OCI-LY7 (cell line): ENCODE data around the gene TXK. TPM values are rescaled to one million over a fixed set of nuclear protein-coding genes. Genes with fewer than 3 reads are reported as not detected.

ENCODE experiments used
- BruUV-seq: library from RNA; stranded (reverse); fragments of 400-500 nt; replicated peaks from 2 replicates; lab custom pipeline; 2021; lab: Mats Ljungman, UMichigan
- CTCF ChIA-PET: fragments of 300-600 bp; sonication (Branson Sonifier 250); formaldehyde crosslinking; loops from one replicate; lab custom pipeline; 2022; ENCODE audit warnings: antibody characterized with exemption; ENCODE audit not compliant: unreplicated experiment; lab: Charles Lee
- POLR2A ChIA-PET: fragments of 300-600 bp; sonication (Branson Sonifier 250); formaldehyde crosslinking; loops from one replicate; lab custom pipeline; 2022; ENCODE audit warnings: antibody characterized with exemption; lab: Charles Lee
- DNase-seq: peaks from one replicate; pipeline ENCODE4 v3.0.0-alpha.2; 2015; ENCODE audit warnings: low spot score
- H2AFZ ChIP-seq: fragments of 200-600 bp; sonication (generic), shearing (Covaris generic); 2 replicates; pipeline ENCODE4 v1.6.1; 2014; ENCODE audit warnings: mild to moderate bottlenecking, antibody characterized with exemption, low read length, moderate library complexity
- H3K27ac ChIP-seq: fragments of 200-600 bp; sonication (generic); 2 replicates; pipeline ENCODE4 v1.5.1; 2014; ENCODE audit warnings: mixed run types, low read depth, mild to moderate bottlenecking, moderate library complexity, low read length, inconsistent platforms; ENCODE audit not compliant: poor library complexity, severe bottlenecking
- H3K36me3 ChIP-seq: fragments of 200-600 bp; sonication (generic); 2 replicates; pipeline ENCODE4 v1.6.1; 2014; ENCODE audit warnings: mild to moderate bottlenecking, antibody characterized with exemption, low read length, moderate library complexity, mixed read lengths; ENCODE audit not compliant: insufficient read depth
- H3K4me1 ChIP-seq: fragments of 200-600 bp; sonication (generic); 2 replicates; pipeline ENCODE4 v1.5.1; 2014; ENCODE audit warnings: mild to moderate bottlenecking, low read length; ENCODE audit not compliant: insufficient read depth, poor library complexity, severe bottlenecking
- H3K4me2 ChIP-seq: fragments of 200-600 bp; sonication (generic); 2 replicates; pipeline ENCODE4 v1.6.1; 2014; ENCODE audit warnings: mild to moderate bottlenecking, low read length
- H3K4me3 ChIP-seq: fragments of 200-600 bp; sonication (generic); 2 replicates; pipeline ENCODE4 v1.5.1; 2014; ENCODE audit warnings: mild to moderate bottlenecking, low read depth, low read length; ENCODE audit not compliant: poor library complexity, severe bottlenecking
- H3K79me2 ChIP-seq: fragments of 200-600 bp; sonication (generic); 2 replicates; pipeline ENCODE4 v1.6.1; 2016; ENCODE audit warnings: low read depth, mild to moderate bottlenecking, low read length, moderate library complexity, mixed read lengths; ENCODE audit not compliant: insufficient read depth
- H3K9me2 ChIP-seq: fragments of 200-600 bp; sonication (generic); 2 replicates; pipeline ENCODE4 v1.6.1; 2016; ENCODE audit warnings: mild to moderate bottlenecking, low read length, mixed read lengths; ENCODE audit not compliant: insufficient read depth
- H3K9me3 ChIP-seq: fragments of 200-600 bp; sonication (generic); 2 replicates; pipeline ENCODE4 v1.6.1; 2014; ENCODE audit warnings: mild to moderate bottlenecking, mixed run types, low read length, mixed read lengths
- H4K20me1 ChIP-seq: fragments of 200-600 bp; sonication (generic); 2 replicates; pipeline ENCODE4 v1.6.1; 2014; ENCODE audit warnings: mild to moderate bottlenecking, antibody characterized with exemption, low read length, moderate library complexity, mixed read lengths; ENCODE audit not compliant: insufficient read depth
- EZH2phosphoT487 ChIP-seq: fragments of 200-600 bp; sonication (generic); IDR thresholded peaks from 2 replicates; pipeline ENCODE4 v1.6.1; 2018; ENCODE audit warnings: low read depth, borderline replicate concordance, mild to moderate bottlenecking, mixed run types, antibody characterized with exemption, low read length, moderate library complexity, mixed read lengths
- intact Hi-C: fragments of 100-400 bp; cut with micrococcal nuclease; formaldehyde crosslinking; loops from one replicate; pipeline ENCODE4 v1.10.0; 2022; ENCODE audit not compliant: unreplicated experiment
- total RNA-seq, 2 experiments: library from RNA; depleted of rRNA in 1 of 2; stranded (reverse); fragments of >200 nt in 1 of 2; shearing (Covaris generic) in 1 of 2; gene quantifications; 2 replicates each; pipeline ENCODE4 v1.2.3, GENCODE V29; 2014 to 2022
- TF ChIP-seq, protein P1 (sequence below): fragments of 200-600 bp; sonication (generic); conservative IDR thresholded peaks from 2 replicates; pipeline ENCODE4 v1.5.1; 2014; ENCODE audit warnings: mild to moderate bottlenecking, antibody characterized with exemption, low read length, moderate library complexity, mixed read lengths

The TXK gene
- total RNA-seq, 2 experiments from 2014 or later = 0.11 TPM; not detected in 1

DNA sequence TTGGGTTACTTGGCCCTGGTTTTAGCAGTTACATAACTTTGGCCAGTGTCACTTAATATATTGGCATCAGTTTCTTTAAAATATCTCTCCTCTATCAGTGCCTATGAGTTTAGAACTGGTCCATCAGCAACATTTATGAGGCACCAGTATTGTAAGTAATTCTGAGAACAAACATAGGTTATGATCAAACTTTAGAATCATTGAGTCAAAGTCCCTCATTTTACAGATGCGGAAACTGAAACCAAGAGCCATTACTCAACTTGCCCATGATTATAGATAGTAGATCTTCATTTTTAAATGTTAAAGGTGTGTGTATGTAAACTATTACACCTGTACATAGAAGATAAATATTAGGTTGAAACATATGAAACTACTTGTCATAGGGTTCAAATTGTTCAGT is 113.0 kb downstream of the TXK start:
- H4K20me1 ChIP-seq = no peaks in the 10 kb centered on the region
- POLR2A ChIA-PET = interaction anchor here (1.0 kb wide), 1 partner anchor 22 kb away, joined by 3 read pairs; no protein-coding TSS in a partner anchor
- CTCF ChIA-PET = interaction anchor here (1.2 kb wide), 1 partner anchor 12 kb away, joined by 3 read pairs; no protein-coding TSS in a partner anchor

DNA sequence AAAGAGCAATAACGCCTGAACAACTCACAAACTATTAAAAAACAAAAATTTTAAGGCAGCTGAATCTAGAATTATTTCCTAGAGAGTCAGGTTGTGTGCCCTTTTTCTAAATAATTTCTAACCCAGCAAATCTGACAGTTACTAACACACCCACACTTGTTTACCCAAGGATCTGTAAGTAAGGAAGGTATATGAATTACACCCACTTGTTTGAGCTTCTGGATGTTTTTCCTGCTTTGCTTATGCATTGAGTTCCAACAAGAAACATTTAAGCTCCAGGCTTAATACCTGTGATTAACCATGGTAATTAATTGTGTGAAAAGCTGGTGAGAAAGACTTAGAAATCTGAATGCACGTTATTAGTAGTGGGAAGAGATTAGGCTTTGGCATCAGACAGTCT is 115.9 kb downstream of the TXK start:
- Histone ChIP-seq H3K27ac (no peak overlapping the region), H3K4me2 (no peak overlapping the region)
- intact Hi-C loops = loop anchor here (5.0 kb wide), 2 partner anchors 91 to 254 kb away; no protein-coding TSS in a partner anchor

More for the DNA sequence above, 113.0 kb downstream of the TXK start:
- no peaks in the 10 kb centered on the region for H3K79me2 ChIP-seq
- no peaks in the 10 kb centered on the region for H3K9me2 ChIP-seq
- H3K4me1 ChIP-seq = peaks cover 5% of the 10 kb centered on the region
- no peak for DNase-seq
- H3K36me3 ChIP-seq = no peaks in the 10 kb centered on the region
- H3K27ac ChIP-seq = no peak overlapping the region
- H3K9me3 ChIP-seq = no peaks in the 10 kb centered on the region
- no TSS peak for BruUV-seq
- TF ChIP-seq, protein P1, sequence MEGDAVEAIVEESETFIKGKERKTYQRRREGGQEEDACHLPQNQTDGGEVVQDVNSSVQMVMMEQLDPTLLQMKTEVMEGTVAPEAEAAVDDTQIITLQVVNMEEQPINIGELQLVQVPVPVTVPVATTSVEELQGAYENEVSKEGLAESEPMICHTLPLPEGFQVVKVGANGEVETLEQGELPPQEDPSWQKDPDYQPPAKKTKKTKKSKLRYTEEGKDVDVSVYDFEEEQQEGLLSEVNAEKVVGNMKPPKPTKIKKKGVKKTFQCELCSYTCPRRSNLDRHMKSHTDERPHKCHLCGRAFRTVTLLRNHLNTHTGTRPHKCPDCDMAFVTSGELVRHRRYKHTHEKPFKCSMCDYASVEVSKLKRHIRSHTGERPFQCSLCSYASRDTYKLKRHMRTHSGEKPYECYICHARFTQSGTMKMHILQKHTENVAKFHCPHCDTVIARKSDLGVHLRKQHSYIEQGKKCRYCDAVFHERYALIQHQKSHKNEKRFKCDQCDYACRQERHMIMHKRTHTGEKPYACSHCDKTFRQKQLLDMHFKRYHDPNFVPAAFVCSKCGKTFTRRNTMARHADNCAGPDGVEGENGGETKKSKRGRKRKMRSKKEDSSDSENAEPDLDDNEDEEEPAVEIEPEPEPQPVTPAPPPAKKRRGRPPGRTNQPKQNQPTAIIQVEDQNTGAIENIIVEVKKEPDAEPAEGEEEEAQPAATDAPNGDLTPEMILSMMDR = no peak
- no peak for TF ChIP-seq EZH2phosphoT487
- H3K4me3 ChIP-seq = no peak overlapping the region
- H3K4me2 ChIP-seq = no peak overlapping the region
- intact Hi-C loops = no loop called here
- H2AFZ ChIP-seq = no peak overlapping the region

More for the DNA sequence above, 115.9 kb downstream of the TXK start:
- Histone ChIP-seq H2AFZ (no peak overlapping the region), H3K4me1 (peaks cover 9% of the 10 kb centered on the region), H4K20me1 (no peaks in the 10 kb centered on the region), H3K36me3 (no peaks in the 10 kb centered on the region), H3K9me3 (no peaks in the 10 kb centered on the region), H3K79me2 (no peaks in the 10 kb centered on the region), H3K4me3 (no peak overlapping the region), H3K9me2 (no peaks in the 10 kb centered on the region)
- no TSS peak for BruUV-seq
- ChIA-PET CTCF (no interaction called here), POLR2A (interaction anchor here (0.6 to 2.4 kb wide), 13 partner anchors 9 to 377 kb away, joined by 3 to 15 read pairs (median 5); no protein-coding TSS in a partner anchor)
- no peak for DNase-seq
- TF ChIP-seq, protein P1 = no peak
- TF ChIP-seq EZH2phosphoT487 = no peak
